Immature natural killer cell (primary cell): ENCODE measurements around the gene DAW1. TPM values are rescaled to one million over a fixed set of nuclear protein-coding genes. Genes with fewer than 3 reads are reported as not detected.

ENCODE experiments used
- polyA plus RNA-seq, 3 donors: library from polyadenylated mRNA; unstranded; fragments of 300-500 nt; fragmentation: Illumina TruSeq; gene quantifications; one replicate each; pipeline ENCODE4 v1.2.3, GENCODE V29; 2021

DAW1 gene
- polyA plus RNA-seq, 3 donors from 2014 or later: not detected

Other genes starting within 250 kb of the DAW1 start
- gene SCYGR5, start 204.8 kb upstream of the DAW1 start, polyA plus RNA-seq: not detected
- gene SLC19A3, start 153.6 kb upstream of the DAW1 start, polyA plus RNA-seq: not detected
- gene SCYGR6, start 146.9 kb upstream of the DAW1 start, polyA plus RNA-seq: not detected
- gene SCYGR7, start 143.3 kb upstream of the DAW1 start, polyA plus RNA-seq: not detected
- gene SCYGR8, start 125.7 kb upstream of the DAW1 start, polyA plus RNA-seq: not detected
- 1 to 10 TPM in 1 of 3 donors, not detected in 2; 1.1 TPM for gene CCL20, start 57.8 kb upstream of the DAW1 start, polyA plus RNA-seq